Measurements from ENCODE around the gene APOH. TPM values are rescaled to one million over a fixed set of nuclear protein-coding genes. Genes with fewer than 3 reads are reported as not detected.
"Not testable (repeated sequence)": the region's sequence is repeated elsewhere in the genome, so short reads cannot be mapped to it uniquely, and the experiment has no call there.

APOH gene, protein sequence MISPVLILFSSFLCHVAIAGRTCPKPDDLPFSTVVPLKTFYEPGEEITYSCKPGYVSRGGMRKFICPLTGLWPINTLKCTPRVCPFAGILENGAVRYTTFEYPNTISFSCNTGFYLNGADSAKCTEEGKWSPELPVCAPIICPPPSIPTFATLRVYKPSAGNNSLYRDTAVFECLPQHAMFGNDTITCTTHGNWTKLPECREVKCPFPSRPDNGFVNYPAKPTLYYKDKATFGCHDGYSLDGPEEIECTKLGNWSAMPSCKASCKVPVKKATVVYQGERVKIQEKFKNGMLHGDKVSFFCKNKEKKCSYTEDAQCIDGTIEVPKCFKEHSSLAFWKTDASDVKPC
- total RNA-seq = not detected

GRCh38 chr17:66228887-66229782 lies at the start of gene APOH:
Gene APOH, minus strand, starts transcription at chr17:66229415. Its CDS starts 36 bp downstream, at chr17:66229379.
- Mint-ChIP-seq H3K27ac (no peak within 1 kb of the TSS), H3K36me3 (no peaks in the 10 kb centered on the region), H3K9me3 (no peaks in the 10 kb centered on the region)
- ATAC-seq (no peak), DNase-seq (ENCODE audit: low spot score in 2 of 2) (no peak)

- Mint-ChIP-seq H3K9me3 (no peaks in the 10 kb centered on the region), H3K36me3 (no peaks in the 10 kb centered on the region), H3K27ac (no peak overlapping the region)
- no peak for DNase-seq (ENCODE audit: low spot score in 2 of 2)
- no peak for ATAC-seq
Measured at GRCh38 chr17:66277191-66277590, 48.0 kb upstream of the APOH start.

DNA sequence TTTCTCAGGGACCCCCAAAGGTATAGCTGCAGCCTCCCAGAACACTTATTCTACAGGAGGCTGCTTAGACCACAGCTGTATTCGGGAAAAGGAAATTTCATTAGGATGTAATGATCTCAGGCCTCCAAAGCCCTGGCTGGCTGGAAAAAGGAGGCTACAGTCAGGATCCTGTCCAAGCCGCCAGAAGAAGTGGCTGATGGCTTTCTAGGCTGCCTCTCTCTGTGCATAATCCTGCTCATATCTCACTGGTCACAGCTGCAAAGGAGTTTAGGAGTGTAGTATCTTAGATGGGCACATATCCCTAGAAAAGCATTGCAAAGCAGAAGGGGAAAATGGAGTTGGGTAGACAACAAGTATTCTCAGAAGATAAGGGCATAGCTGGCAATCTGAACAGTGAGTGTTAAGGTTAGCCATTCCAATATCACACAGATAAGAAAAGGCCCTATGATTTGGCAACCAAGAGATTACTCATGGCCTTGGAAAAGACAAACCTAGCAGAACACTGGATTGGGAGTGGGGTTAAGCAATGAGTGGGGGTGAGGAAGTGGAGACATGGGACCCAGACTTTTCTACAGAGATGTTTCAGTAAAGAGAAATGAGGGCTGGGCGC lies 47.2 kb upstream of the APOH start:
- Mint-ChIP-seq H3K9me3 (no peaks in the 10 kb centered on the region), H3K27ac (peak overlapping the region in 1 of 2 donors; percentile 8), H3K36me3 (no peaks in the 10 kb centered on the region)
- ATAC-seq (no peak), DNase-seq (ENCODE audit: low spot score in 2 of 2) (no peak)

DNA sequence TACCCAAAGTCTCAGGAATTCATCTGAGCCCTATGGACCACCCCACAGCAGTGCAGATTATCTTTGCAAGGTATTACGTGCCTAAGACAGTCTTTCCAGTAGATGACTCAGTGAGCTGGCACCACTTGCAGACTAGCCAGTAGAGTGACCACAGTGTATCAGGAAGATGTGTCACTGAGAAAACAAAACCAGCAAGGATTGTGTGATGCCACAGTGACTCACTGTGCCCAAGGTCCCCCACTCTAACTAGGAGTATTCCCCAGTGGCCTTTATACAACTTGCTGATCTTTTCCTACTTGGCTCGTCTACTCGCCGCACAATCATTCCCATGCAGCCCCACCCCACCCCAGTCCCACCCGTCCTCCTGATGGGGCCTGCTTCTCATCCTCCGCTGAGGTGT lies 46.4 kb upstream of the APOH start:
- H3K36me3 Mint-ChIP-seq = no peaks in the 10 kb centered on the region
- DNase-seq (ENCODE audit: low spot score in 2 of 2) = peak; percentile 10 to 56
- H3K27ac Mint-ChIP-seq = no peak overlapping the region
- no peaks in the 10 kb centered on the region for H3K9me3 Mint-ChIP-seq
- ATAC-seq = peak; percentile 96 to 100

GRCh38 chr17:66273586-66273848 lies 44.3 kb upstream of the APOH start:
- no peaks in the 10 kb centered on the region for H3K9me3 Mint-ChIP-seq

DNA sequence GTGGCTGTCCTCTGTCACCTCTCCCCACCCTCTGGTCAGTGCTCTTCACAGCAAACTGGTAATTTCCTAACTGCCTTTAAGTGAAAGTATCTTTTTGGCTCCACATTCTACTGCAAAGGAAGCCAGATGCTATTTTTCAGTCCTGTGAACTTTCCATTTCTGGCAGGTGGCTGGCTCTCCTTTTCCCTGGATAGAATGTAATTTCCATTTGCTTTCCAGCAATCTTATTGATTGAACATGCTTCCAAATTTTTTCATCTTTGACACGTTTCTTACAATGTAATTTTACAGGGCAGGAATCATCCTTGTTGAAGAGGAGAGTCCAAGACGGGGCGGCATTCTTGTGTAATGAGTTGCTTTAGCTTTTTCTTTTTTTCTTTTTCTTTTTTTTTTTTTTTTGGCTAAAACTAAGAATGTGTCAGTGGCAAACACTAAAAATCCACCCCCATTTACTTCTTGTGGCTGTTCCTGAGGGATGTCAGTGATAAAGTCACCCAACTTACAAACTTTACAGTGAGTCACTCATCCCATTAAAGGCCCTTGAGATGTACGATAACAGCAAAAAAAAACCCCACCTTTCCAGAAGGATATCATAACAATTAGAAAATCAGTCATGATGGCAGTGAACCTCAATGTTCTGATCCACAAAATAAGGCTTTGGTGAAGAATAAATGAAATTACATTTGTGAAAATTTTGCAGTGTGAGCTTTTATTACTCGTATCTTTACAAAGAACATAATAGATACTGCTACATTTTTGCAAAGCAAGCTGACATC lies 43.8 kb upstream of the APOH start:
- ATAC-seq = no peak
- no peaks in the 10 kb centered on the region for H3K36me3 Mint-ChIP-seq
- H3K27ac Mint-ChIP-seq = no peak overlapping the region
- H3K9me3 Mint-ChIP-seq = no peaks in the 10 kb centered on the region
- no peak for DNase-seq (ENCODE audit: low spot score in 2 of 2)

More at GRCh38 chr17:66273586-66273848, 44.3 kb upstream of the APOH start:
- no peak for DNase-seq (ENCODE audit: low spot score in 2 of 2)
- no peak for ATAC-seq
- Mint-ChIP-seq H3K36me3 (no peaks in the 10 kb centered on the region), H3K27ac (no peak overlapping the region)

- Mint-ChIP-seq H3K36me3 (no peaks in the 10 kb centered on the region), H3K9me3 (no peaks in the 10 kb centered on the region), H3K27ac (no peak overlapping the region)
- ATAC-seq (no peak), DNase-seq (ENCODE audit: low spot score in 2 of 2) (no peak)
Measured at GRCh38 chr17:66271512-66271911, 42.3 kb upstream of the APOH start.

GRCh38 chr17:66270106-66270505 lies 40.9 kb upstream of the APOH start:
- Mint-ChIP-seq H3K27ac (no peak overlapping the region), H3K36me3 (no peaks in the 10 kb centered on the region), H3K9me3 (peaks cover 0 to under 1% of the 10 kb centered on the region in 2 donors)
- ATAC-seq = no peak
- no peak for DNase-seq (ENCODE audit: low spot score in 2 of 2)

GRCh38 chr17:66268247-66268927 lies 39.2 kb upstream of the APOH start:
- DNase-seq (ENCODE audit: low spot score in 2 of 2) (no peak), ATAC-seq (no peak)
- Mint-ChIP-seq H3K9me3 (peaks cover 8 to 11% of the 10 kb centered on the region in 2 donors), H3K27ac (no peak overlapping the region), H3K36me3 (no peaks in the 10 kb centered on the region)

GRCh38 chr17:66264696-66265095 lies 35.5 kb upstream of the APOH start:
- Mint-ChIP-seq H3K9me3 (peaks cover 8 to 11% of the 10 kb centered on the region in 2 donors), H3K27ac (no peak overlapping the region), H3K36me3 (no peaks in the 10 kb centered on the region)
- no peak for ATAC-seq
- no peak for DNase-seq (ENCODE audit: low spot score in 2 of 2)

GRCh38 chr17:66262767-66263166 lies 33.6 kb upstream of the APOH start:
- Mint-ChIP-seq H3K36me3 (no peaks in the 10 kb centered on the region), H3K27ac (no peak overlapping the region), H3K9me3 (peaks cover 8 to 11% of the 10 kb centered on the region in 2 donors)
- DNase-seq (ENCODE audit: low spot score in 2 of 2) = no peak
- no peak for ATAC-seq

DNA sequence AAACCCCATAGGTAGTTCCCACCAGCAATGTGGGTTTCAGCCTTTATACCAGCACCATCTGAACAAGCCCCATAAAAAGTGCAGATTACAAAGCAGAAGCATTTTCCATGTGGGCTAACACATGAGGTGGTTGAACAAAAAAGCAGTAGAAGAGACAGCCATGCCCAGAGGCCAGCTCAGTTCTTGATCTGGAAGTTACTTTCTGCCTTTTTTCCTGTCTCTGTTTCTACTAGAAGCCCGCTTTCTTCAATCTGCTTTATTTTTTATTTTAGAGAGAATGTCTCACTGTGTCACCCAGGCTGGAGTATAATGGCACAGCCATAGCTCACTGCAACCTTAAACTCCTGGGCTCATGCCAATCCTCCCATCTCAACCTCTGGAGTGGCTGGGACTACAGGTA lies 31.5 kb upstream of the APOH start:
- DNase-seq (ENCODE audit: low spot score in 2 of 2) = no peak
- no peaks in the 10 kb centered on the region for H3K36me3 Mint-ChIP-seq
- ATAC-seq = no peak
- peaks cover 8 to 11% of the 10 kb centered on the region in 2 donors for H3K9me3 Mint-ChIP-seq
- H3K27ac Mint-ChIP-seq = no peak overlapping the region

- Mint-ChIP-seq H3K9me3 (peaks cover 8 to 11% of the 10 kb centered on the region in 2 donors), H3K36me3 (no peaks in the 10 kb centered on the region), H3K27ac (no peak overlapping the region)
- ATAC-seq = no peak
- DNase-seq (ENCODE audit: low spot score in 2 of 2) = no peak
Measured at GRCh38 chr17:66260275-66260674, 31.1 kb upstream of the APOH start.

DNA sequence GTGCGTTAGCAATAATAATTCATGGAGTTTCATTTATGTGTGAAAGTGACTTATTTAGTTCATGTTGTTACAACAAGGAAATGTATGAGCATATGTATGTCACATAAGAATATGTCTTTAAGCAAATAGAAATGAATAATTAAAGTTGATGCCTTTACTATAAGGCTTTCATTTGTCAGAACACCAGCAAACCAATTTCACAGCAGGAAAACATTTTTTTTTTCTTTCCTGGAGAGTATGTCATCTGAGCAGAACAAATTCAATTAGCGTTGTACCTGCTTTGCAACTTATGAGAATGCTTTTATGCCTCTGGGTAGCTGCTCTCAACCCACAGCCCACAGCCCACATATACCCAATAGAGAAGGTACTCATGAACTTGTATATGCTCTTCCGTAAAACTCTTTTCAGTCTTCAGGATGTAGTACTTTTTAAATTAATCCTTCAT lies 26.3 kb upstream of the APOH start:
- Mint-ChIP-seq H3K36me3 (no peaks in the 10 kb centered on the region), H3K27ac (peak overlapping the region; percentile 73 to 76), H3K9me3 (no peaks in the 10 kb centered on the region)
- ATAC-seq (peak; percentile 79 to 85), DNase-seq (ENCODE audit: low spot score in 2 of 2) (peak in 1 of 2 donors; percentile 24)

DNA sequence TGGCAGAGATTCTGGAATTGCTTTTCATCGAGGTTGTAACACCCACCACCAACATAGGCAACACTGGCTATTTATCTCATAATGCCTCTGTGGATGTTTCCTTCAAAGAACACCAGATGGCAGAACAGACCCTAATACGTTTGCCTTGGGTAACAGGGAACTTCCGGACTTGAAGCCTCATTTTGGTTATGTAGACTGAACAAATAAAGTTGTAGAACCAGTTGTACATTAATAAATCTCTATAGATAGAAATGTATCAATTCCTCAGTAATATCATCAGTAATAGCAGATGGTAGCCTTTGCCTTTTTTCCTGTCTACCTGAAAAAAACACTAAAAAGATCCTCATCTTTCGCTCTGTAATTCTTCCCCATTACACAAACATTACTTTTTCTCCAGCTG lies 25.9 kb upstream of the APOH start:
- peak; percentile 78 to 87 for ATAC-seq
- no peaks in the 10 kb centered on the region for H3K36me3 Mint-ChIP-seq
- no peaks in the 10 kb centered on the region for H3K9me3 Mint-ChIP-seq
- DNase-seq (ENCODE audit: low spot score in 2 of 2) = peak in 1 of 2 donors; percentile 27
- peak overlapping the region; percentile 73 to 76 for H3K27ac Mint-ChIP-seq

- not testable (repeated sequence) for H3K27ac Mint-ChIP-seq; DNase-seq (ENCODE audit: low spot score in 2 of 2); H3K36me3 Mint-ChIP-seq; ATAC-seq; H3K9me3 Mint-ChIP-seq
Measured at GRCh38 chr17:66253458-66253857, 24.2 kb upstream of the APOH start.
